A673 (cell line): Measurements from ENCODE around the gene DRD1.

Source experiments
- CTCF ChIP-seq: fragments of 300-800, 200-600 bp; sonication (generic); conservative IDR thresholded peaks from 2 replicates; pipeline ENCODE4 v1.5.1; 2017; ENCODE audit warnings: low read depth, mild to moderate bottlenecking, antibody characterized with exemption, low read length, moderate library complexity, mixed read lengths
- EZH2 ChIP-seq: fragments of 200-600 bp; sonication (generic); IDR thresholded peaks from 2 replicates; pipeline ENCODE4 v1.6.1; 2017; ENCODE audit warnings: borderline replicate concordance, low read depth, mild to moderate bottlenecking, mixed read lengths, antibody characterized with exemption, low read length; ENCODE audit not compliant: poor library complexity, severe bottlenecking

GRCh38 chr5:175469916-175470315 lies 25.9 kb upstream of the DRD1 start:
- TF ChIP-seq CTCF: no peak
- TF ChIP-seq EZH2: no peak
